Daoy (cell line): ENCODE results near the gene ENAH. TPM values are rescaled to one million over a fixed set of nuclear protein-coding genes. Genes with fewer than 3 reads are reported as not detected.

Experiments used
- DNase-seq: peaks from one replicate; pipeline ENCODE4 v3.0.0-alpha.2; 2015; ENCODE audit warnings: low read depth
- total RNA-seq: library from RNA; depleted of rRNA; stranded (reverse); fragments of >200 nt; shearing (Covaris generic); gene quantifications from 2 replicates; pipeline ENCODE4 v1.2.3, GENCODE V29; 2014

ENAH gene
- total RNA-seq, 1 experiment from 2014 or later, result 149 TPM

DNA sequence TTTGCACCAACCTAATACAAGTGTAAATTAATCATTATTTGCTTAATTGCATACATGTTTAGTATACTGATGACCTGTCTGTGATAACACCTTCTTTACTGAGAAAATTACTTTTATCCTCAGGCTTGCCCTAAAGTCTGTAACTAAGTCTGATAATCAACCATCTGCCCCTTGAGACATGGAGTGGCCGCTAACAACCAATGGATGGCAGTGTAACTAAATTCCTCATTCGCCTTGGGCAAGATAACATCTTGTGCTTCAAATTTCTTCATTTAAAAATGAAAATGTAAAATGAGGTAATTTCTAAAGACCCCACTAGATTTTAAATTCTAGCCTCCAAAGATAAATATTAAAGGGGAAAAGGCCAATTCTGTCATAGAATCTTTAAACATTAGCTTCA lies 85.1 kb downstream of the ENAH start:
- no peak for DNase-seq

DNA sequence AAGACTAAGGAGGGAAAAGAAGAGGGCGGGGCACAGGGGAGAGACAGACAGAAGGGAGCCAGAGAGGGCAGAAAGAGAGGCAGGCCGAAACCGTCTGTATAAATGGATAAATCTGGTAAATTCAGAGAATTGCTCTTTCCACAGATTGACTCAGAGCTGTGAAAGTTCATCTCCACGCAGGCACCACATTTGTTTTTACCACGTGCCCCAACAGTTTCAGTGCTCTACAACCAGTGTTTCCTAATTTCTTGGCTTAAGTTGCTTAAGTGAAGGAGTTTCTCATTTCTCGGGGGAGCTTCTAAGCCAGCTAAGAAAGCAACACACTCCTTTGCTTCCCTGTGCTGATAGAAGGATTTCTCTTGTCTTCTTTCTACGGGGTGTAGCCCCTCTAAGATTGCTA lies 87.1 kb downstream of the ENAH start:
- DNase-seq, result no peak

- no peak for DNase-seq
Observed at GRCh38 chr1:225561675-225562074, 91.2 kb downstream of the ENAH start.

DNA sequence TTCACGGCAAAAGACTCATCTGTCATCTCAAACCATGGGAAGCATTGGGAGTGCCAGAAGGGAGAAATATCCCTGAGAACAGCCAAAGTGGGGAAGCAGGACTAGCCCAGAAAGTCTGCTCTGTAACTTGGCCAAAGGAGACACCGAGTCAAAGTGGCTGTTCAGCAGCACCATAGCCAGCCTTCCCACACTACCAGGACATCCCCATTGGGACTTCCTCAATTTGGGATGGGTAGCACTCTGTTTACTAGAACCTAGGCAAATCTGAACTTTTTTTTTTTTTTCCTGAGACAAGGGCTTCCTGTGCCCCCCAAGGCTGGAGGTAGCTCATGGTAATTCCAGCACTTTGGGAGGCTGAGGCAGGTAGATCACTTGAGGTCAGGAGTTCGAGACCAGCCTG lies 93.0 kb downstream of the ENAH start:
- DNase-seq, result no peak

DNA sequence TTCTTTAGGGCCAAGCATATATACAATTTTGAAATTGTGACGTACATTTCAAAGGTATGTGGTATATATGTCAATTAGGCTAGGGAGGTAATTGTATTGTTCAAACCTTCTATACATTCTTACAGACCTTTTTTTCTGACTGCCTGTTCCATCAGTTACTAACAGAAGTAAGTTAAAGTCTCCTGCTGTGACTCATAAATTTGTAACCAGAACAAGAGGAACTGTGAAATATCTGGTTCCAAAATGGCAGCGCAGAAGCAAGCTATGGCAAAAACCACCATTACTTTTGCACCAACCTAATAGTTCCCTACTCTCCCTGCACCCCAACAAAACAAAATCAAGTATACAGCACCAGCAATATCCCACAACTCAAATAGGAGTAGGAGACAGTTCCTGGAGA lies 93.6 kb downstream of the ENAH start:
- DNase-seq, result no peak

DNA sequence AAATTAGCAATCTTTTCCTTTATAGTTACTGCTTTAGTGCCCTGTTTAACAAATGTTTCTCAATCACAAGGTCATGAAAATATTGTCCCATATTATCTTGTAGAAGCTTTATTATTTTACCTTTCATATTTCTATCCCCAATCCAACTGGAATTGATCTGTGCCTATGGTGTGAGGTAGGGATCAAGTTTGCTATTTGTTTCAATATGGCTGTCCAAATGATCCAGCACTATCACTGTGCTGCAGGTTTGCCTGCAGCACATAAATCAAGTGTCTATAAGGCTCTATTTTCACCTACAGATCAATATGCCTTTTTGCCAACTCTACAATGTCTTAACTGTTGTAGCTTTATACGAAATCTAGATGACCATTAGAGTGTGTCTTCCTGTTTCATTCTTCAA lies 96.2 kb downstream of the ENAH start:
- no peak for DNase-seq

DNA sequence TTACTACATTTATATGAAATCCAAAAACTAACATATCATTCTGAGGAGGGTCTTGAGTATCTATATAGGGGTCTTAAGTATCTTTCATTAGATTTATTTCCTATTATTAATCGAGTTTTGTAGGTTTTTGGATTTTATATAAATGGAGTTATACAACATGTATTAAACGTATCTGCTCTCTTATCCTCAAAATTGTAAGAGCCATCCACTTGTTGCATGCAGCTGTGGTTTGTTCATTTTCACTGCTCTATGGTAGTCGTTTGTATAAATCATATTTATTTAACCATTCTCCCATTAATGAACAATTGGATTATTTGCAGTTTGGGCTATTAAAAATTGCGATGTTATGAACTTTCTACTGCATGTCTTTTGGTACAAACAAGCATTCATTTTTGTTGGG lies 97.1 kb downstream of the ENAH start:
- no peak for DNase-seq

DNA sequence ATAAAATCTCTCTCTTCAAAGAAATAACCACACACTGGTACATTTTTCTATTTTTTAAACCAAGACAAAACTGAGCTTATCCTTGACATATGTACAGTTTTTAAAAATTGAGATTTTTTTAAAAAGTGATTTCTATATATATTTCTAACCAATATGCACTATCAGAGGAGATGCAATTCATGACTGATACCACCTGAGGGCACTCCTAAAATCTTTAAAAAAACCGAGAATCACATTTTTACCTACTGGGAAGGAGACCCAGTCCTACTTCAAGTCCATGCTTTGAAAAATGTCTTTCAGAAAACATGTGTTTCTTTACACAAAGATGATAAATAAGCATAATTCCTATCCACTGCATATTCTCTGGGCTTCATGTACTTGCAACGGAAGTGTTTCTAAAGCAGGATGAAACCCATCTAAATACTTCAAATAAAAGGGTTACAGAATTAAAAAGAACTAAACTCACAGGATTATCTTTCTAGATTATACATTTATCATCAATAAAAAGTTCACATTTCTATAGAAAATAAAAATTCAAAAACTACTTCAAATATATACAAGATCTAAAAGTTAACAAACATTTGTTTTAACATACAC lies 98.6 kb downstream of the ENAH start:
- peak; percentile 8 for DNase-seq

DNA sequence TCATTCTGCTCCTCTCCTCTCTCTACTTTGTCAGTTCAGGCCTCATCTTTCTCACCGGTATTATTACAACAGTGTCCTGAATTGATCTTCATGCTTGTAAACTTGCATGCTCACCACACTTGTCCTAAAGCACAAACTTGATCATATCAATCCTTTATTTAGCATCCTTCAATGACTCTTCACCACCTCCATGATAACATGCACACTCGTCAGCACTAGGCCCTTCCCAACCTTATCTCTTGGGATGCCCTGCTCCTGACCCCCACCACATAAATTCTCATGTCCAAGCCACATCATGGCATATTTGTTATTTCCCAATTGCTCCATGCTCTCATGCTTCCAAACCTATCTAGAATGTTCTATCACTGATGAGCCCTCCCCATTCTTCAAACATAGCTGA lies 103.1 kb downstream of the ENAH start:
- DNase-seq, result no peak

DNA sequence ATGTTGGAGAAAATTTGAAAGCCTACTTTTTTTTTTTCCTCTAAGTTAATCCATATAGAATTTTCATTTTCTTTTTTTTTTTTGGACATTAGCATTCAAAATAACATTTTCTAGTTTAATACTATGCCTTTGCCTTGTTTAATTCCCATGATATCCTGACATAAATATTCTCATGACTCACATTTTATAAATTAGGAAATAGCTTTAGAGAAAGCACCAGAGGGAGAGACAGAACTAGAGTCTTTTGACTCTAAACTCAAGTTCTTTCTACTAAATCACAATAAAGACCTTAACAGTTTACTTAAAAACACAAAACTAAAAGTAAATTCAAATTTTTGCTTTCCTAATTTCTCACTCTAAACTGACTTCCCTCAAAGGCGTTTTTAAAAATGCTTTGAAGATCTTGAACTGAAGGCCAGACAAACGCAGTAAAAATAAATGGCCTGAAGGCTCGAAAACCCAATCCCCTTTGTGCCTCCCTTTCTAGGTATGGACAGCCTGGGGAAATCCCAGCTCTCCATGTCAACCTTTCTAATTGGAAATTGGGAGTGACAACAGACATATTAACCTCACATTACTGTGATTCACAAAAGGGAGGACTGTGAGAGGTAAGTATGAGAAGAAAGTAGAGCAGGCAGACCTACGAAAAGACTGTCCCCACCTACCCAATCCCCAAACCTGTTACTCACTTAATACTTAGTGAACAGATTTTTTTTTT lies 104.6 kb downstream of the ENAH start:
- DNase-seq, result no peak

- no peak for DNase-seq
Observed at GRCh38 chr1:225545649-225546048, 107.3 kb downstream of the ENAH start.

DNA sequence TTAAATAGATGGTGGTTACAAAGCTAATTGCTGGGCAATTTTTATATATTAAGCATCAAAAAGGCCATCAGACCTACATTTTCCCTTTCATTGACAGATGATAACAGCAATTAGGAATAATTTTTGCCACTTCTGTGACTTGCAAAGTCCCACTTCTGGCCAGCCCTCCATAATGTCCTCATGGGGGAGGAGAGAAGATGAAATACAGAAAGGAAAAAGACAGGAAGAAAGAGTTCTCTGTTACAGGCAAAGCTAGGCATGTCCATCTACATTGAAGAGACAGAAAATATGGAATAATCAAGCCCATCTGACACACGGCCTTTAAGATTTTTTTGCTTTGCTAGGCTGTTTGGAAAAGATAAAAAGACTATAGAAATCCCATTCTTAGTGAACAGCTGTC lies 108.0 kb downstream of the ENAH start:
- DNase-seq, result no peak

- DNase-seq, result no peak
Observed at GRCh38 chr1:225544263-225544662, 108.7 kb downstream of the ENAH start.

DNA sequence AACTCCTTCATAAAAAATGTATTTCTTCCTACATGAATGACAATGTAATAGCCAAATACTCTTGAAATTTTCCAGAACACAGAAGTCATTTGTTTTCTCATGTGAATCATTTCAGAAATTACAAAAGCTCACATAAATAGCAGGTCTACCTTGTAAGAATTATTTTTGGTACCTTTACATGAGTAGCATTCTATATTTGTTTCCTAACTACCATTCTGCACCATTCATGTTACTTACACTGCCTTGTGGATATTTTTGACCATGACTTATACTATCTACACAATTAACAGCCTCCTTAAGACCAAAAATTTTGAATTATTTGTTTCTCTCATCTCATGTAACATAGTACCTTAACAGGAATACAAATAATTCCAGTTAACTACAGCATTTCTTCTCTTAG lies 109.6 kb downstream of the ENAH start:
- DNase-seq, result no peak

GRCh38 chr1:225541383-225541782 lies 111.5 kb downstream of the ENAH start:
- DNase-seq, result no peak

DNA sequence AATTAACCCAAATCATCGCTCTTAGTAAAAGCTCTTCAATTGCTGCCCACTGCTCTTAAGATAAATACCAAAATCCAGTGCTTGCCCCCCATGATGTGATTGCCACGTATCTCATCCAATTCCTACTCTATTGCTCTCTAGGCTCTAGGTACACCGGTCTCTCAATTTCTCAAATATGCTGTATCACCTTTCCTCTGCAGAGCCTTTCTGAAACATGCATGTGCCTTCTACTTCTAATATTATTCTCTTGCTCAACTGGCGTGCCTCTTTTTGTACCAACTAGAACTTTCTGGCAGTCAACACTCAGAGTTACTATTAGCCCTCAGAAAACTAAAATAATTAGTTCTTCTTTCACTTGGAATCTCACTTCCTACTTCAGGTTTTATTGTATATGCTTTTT lies 113.3 kb downstream of the ENAH start:
- DNase-seq, result no peak

DNA sequence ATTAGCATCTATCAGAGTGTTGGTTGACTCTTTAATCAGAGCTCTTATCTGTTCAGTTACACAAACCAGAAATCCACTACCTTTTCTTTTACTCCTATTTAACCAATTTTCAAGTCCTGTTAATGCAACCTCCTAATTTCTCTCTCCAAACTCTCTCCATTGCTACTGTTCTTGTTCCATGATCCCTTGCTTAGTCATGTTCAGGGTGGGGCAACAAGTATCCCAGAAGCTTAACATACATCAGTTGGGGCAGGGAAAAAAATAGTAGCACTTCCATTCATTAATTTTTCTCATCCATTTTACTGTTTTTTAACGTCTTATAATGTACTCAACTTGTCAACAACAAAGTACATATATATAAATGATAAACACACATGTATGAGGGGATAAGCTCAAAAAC lies 113.9 kb downstream of the ENAH start:
- DNase-seq, result no peak

DNA sequence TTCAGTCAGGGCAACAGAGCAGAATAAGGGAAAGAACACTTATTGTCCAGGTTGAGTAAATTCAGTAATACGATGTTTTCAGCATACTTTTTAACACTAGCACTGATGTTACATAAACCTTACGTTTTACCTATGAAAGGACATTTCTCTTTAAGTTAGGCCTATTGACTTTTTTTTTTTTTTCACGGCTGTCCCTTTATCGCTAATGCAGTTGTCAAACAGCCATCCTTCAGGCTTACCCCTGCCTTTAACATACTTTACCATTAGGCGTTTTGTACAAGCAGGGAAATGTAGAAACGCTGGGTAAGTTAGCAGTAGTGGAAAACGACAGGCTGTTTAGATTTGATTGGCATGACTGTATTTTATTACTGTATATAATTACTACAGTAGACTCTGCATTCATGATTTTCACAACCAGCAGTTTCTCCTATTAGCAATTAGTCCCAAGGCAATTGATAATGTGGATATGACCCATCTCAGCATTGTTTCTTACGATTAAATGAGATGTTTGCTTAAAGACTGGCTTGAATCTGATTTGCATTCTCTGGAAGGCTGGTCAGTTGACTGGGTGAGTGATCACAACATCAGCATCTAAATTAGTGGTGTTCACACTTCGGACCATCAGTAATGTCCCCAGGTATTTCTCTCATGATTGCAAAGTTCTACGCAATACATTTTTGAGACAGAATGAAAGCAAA lies 115.2 kb downstream of the ENAH start:
- no peak for DNase-seq

DNA sequence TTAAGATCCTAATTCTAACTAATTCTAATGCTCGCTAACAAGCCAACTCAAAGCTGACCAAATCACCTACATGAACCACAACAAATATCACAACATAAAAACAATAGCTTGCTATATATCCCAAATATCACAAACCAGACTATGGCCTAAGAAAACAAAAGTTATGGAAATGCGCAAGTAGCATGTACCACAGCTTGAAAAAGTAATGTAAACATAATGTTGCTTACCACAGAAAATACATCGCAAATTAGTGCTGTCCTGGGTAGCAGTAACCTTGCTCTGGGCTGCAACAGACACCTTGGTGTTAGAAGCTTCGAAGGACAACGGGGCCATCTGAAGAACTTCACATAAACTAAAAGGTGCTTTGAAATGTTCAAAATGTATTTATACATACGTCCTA lies 117.6 kb downstream of the ENAH start:
- DNase-seq, result no peak

- DNase-seq, result no peak
Observed at GRCh38 chr1:225534772-225535171, 118.2 kb downstream of the ENAH start.

GRCh38 chr1:225534135-225534534 lies 118.8 kb downstream of the ENAH start:
- DNase-seq, result no peak

DNA sequence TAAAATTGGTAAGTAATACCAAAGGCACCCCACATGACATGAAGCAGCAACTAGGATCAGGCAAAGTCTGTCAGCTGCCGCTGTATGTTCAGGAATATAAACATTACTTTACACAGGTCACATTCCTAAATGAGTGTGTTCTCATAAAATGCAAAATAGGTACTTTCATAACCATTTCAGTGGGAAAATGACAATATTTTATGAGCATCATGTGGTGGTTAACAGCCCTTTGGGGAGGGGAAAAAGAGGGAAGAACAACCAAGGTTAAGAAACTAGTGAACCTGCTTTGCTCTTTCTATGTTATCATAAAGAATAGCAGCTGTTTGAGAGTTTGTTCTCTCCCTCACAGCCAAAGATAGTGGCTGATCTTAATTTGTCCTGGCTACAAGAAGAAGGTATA lies 119.7 kb downstream of the ENAH start:
- DNase-seq, result no peak

DNA sequence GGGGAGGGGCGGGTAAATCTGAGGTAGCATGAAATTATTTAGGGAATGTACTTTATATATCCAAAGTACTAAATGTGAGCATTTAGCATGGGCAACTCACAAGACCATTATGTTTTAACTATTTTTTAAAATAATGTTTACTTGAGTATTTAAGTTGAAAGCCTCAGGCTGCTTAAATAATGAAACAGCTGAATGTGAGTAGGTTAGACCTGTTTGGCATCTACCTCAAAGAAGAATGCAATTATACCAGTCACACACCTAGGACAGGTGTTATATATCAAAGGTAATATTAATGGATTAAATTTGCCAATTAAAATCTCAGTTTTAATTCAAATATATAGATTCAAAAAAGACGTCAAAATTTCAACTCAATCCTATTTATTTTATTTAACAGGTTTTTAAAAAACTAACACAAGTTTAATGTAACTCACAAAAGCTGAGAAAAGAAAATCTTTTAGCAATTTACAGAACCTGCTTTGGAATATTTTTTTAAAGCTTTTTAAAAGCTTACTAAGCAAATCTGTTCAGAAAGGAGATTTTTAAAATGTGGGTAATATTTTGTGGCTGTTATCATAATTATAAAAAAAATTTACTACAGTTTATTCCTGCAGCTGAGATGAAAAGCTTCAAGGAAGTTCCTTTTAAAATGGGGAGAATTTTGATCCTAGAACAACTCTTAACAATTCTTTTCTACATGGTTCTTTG lies 120.5 kb downstream of the ENAH start:
- no peak for DNase-seq
